ENCODE results near the gene ODR4. TPM values are rescaled to one million over a fixed set of nuclear protein-coding genes. Genes with fewer than 3 reads are reported as not detected.

Gene ODR4
- total and polyA plus RNA-seq, 2 donors (not counting 3 experiments of a cell fraction or from before 2014, with no cell fraction given) = 6.0 to 18.6 TPM

DNA sequence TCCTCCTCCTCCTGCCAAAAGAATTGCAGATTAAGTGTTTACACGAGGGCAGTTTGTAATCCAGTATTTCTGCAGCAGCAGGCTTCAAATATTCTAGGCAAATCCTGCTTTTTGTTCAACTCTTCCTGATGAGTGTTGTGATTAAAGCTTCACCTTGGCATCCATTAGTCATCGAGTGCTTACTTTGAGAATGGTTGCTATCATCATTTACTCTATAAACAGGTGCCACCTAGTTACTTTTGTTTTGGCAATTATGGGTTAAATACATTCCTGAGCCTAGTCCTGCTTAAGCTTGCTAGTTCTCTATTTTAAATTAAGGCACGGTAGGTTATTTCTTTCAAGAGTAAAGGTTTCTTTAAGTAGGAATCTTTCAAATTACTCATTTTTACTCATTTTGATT, 64.9 kb downstream of the ODR4 start:
- intact Hi-C loops (cut with micrococcal nuclease) (no loop called here), dilution Hi-C loops (cut with MboI; ENCODE audit: extremely low pct_ligation_motif_present, low sequenced_read_pairs) (no loop called here)
- Histone ChIP-seq H3K4me1 (ENCODE audit: control insufficient read depth, extremely low read depth, insufficient read depth, low read length) (peaks cover 33% of the 10 kb centered on the region), H3K79me2 (ENCODE audit: control insufficient read depth, insufficient read depth, low read length) (no peaks in the 10 kb centered on the region), H3K27me3 (ENCODE audit: control insufficient read depth in 2 of 2, insufficient read depth in 2 of 2, low read length in 2 of 2) (no peaks in the 10 kb centered on the region), H3K4me2 (ENCODE audit: insufficient read depth, low read length) (no peak overlapping the region), H3K9me1 (replicated peaks; ENCODE audit: control insufficient read depth, extremely low read depth, insufficient read depth, low read length) (no peaks in the 10 kb centered on the region), H3K4me3 (replicated peaks in 1 of 3; ENCODE audit: insufficient read depth in 1 of 3, low read depth in 1 of 3, low read length in 3 of 3) (no peak overlapping the region), H4K20me1 (replicated peaks; ENCODE audit: control insufficient read depth, extremely low read depth, insufficient read depth, low read length) (no peaks in the 10 kb centered on the region), H3K9me3 (replicated peaks; ENCODE audit: control insufficient read depth, insufficient read depth, low read length) (no peaks in the 10 kb centered on the region), H3K27ac (ENCODE audit: insufficient read depth, low read depth, low read length) (peak overlapping the region; percentile 31), H3K9ac (replicated peaks; ENCODE audit: extremely low read depth, insufficient read depth, low read length) (peak overlapping the region; percentile 19), H3K36me3 (ENCODE audit: control insufficient read depth in 2 of 2, extremely low read depth in 1 of 2, insufficient read depth in 2 of 2, low read length in 2 of 2) (no peaks in the 10 kb centered on the region), H2AFZ (ENCODE audit: low read depth, low read length) (no peak overlapping the region)
- ChIA-PET POLR2A (no interaction called here), CTCF (interaction anchor here (1.0 to 1.1 kb wide), 3 partner anchors 13 to 36 kb away, joined by 3 to 4 read pairs (median 3); no protein-coding TSS in a partner anchor)
- DNase-seq (ENCODE audit: low read depth, low spot score) (peak; percentile 48), FAIRE-seq (no peak)
- TF ChIP-seq, protein P1, sequence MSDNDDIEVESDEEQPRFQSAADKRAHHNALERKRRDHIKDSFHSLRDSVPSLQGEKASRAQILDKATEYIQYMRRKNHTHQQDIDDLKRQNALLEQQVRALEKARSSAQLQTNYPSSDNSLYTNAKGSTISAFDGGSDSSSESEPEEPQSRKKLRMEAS (IDR thresholded peaks at IDR 0.05; ENCODE audit: insufficient read depth, insufficient read length) = no peak
- peak; percentile 56 for TF ChIP-seq JUN (IDR thresholded peaks at IDR 0.05; ENCODE audit: borderline replicate concordance, insufficient read depth, insufficient read length, low read depth)
- no TSS peak for BruUV-seq (replicated peaks)

DNA sequence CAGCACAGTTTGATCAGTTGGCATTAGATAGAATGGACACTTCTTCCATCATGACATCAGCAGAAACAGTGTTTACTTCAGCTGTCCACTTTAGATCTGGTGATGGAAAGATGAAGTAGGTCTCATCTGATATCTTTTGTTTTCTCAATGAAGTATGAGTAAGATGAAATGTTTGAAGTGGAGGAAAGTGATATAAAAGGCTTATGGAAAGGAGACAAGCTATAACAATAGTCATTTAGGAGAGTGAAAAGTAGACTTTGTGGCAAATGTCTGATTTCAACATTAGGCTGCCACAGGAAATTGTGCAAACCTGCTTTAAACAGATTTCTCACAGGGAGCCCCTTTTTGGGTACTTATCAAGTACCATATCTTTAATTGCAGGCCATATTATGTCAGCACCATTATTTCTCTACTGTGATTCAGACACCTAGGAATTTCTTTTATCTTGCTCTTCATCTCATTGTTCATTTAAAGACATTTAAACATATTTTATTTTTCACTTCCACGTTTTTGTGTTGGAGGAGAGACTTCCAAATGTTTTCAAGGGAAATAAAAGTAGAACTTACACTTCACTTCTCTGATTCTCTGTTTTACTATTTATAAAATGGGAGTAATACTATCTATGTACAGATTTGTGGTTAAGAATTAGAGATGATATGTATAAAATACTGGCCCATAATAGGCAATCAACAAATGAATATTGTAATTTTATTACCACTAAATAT, 67.2 kb downstream of the ODR4 start:
- intact Hi-C loops (cut with micrococcal nuclease) = loop anchor here (1.0 kb wide), 6 partner anchors 33 to 505 kb away; partner anchors contain the start of genes ODR4 and TPR
- FAIRE-seq (peak; percentile 74), DNase-seq (ENCODE audit: low read depth, low spot score) (peak; percentile 94)
- H3K4me2 ChIP-seq (ENCODE audit: insufficient read depth, low read length) = peak overlapping the region; percentile 13
- H3K79me2 ChIP-seq (ENCODE audit: control insufficient read depth, insufficient read depth, low read length) = no peaks in the 10 kb centered on the region
- H3K4me3 ChIP-seq (replicated peaks in 1 of 3; ENCODE audit: insufficient read depth in 1 of 3, low read depth in 1 of 3, low read length in 3 of 3) = no peak overlapping the region
- CTCF ChIA-PET = interaction anchor here (0.8 to 1.8 kb wide), 4 partner anchors 38 to 258 kb away, joined by 3 to 5 read pairs (median 4); partner anchors contain the start of genes ODR4 and TPR
- no peaks in the 10 kb centered on the region for H3K9me3 ChIP-seq (replicated peaks; ENCODE audit: control insufficient read depth, insufficient read depth, low read length)
- H3K9me1 ChIP-seq (replicated peaks; ENCODE audit: control insufficient read depth, extremely low read depth, insufficient read depth, low read length) = no peaks in the 10 kb centered on the region
- POLR2A ChIA-PET = no interaction called here
- H4K20me1 ChIP-seq (replicated peaks; ENCODE audit: control insufficient read depth, extremely low read depth, insufficient read depth, low read length) = no peaks in the 10 kb centered on the region
- dilution Hi-C loops (cut with MboI; ENCODE audit: extremely low pct_ligation_motif_present, low sequenced_read_pairs) = no loop called here
- TF ChIP-seq POLR2AphosphoS5 (IDR thresholded peaks at IDR 0.05; ENCODE audit: insufficient read depth, low read depth, low read length) (peak; percentile 75), MYC (IDR thresholded peaks at IDR 0.05; ENCODE audit: low read depth, low read length) (no peak), POLR2A (IDR thresholded peaks at IDR 0.05; ENCODE audit: low read depth, low read length) (peak; percentile 76), EZH2 (IDR thresholded peaks at IDR 0.05; ENCODE audit: borderline replicate concordance, low read depth, low read length, severe bottlenecking) (no peak), FOS (IDR thresholded peaks at IDR 0.05; ENCODE audit: borderline replicate concordance, insufficient read depth, low read length) (peak; percentile 44), GATA2 (IDR thresholded peaks at IDR 0.05; ENCODE audit: insufficient read depth, insufficient read length, low read depth, low read length) (peak; percentile 98), JUN (IDR thresholded peaks at IDR 0.05; ENCODE audit: borderline replicate concordance, insufficient read depth, insufficient read length, low read depth) (peak; percentile 90)
- TF ChIP-seq, protein P2, sequence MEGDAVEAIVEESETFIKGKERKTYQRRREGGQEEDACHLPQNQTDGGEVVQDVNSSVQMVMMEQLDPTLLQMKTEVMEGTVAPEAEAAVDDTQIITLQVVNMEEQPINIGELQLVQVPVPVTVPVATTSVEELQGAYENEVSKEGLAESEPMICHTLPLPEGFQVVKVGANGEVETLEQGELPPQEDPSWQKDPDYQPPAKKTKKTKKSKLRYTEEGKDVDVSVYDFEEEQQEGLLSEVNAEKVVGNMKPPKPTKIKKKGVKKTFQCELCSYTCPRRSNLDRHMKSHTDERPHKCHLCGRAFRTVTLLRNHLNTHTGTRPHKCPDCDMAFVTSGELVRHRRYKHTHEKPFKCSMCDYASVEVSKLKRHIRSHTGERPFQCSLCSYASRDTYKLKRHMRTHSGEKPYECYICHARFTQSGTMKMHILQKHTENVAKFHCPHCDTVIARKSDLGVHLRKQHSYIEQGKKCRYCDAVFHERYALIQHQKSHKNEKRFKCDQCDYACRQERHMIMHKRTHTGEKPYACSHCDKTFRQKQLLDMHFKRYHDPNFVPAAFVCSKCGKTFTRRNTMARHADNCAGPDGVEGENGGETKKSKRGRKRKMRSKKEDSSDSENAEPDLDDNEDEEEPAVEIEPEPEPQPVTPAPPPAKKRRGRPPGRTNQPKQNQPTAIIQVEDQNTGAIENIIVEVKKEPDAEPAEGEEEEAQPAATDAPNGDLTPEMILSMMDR (IDR thresholded peaks at IDR 0.05; ENCODE audit: extremely low read depth in 1 of 2, insufficient read depth in 1 of 2, low read depth in 1 of 2, low read length in 2 of 2) = no peak
- TSS peak; percentile 91 for BruUV-seq (replicated peaks)
- H3K27ac ChIP-seq (ENCODE audit: insufficient read depth, low read depth, low read length) = peak overlapping the region; percentile 71
- H3K9ac ChIP-seq (replicated peaks; ENCODE audit: extremely low read depth, insufficient read depth, low read length) = peak overlapping the region; percentile 16
- no peak overlapping the region for H2AFZ ChIP-seq (ENCODE audit: low read depth, low read length)
- H3K4me1 ChIP-seq (ENCODE audit: control insufficient read depth, extremely low read depth, insufficient read depth, low read length) = peaks cover 33% of the 10 kb centered on the region
- H3K36me3 ChIP-seq (ENCODE audit: control insufficient read depth in 2 of 2, extremely low read depth in 1 of 2, insufficient read depth in 2 of 2, low read length in 2 of 2) = no peaks in the 10 kb centered on the region
- no peaks in the 10 kb centered on the region for H3K27me3 ChIP-seq (ENCODE audit: control insufficient read depth in 2 of 2, insufficient read depth in 2 of 2, low read length in 2 of 2)

Data from endothelial cell of umbilical vein (primary cell).